SK-N-SH treated with all-trans-retinoic acid at 6 μM for 48 hours (cell line): Measurements from ENCODE around the gene ASB13.
A peak's percentile ranks its signal among the peaks of the same experiment; 100 is the strongest.

Source experiments
- ATAC-seq: fragments of 200-7000 bp; cut with Tn5 transposase; 3 replicates; pipeline ENCODE4 v1.9.1; 2020; ENCODE audit warnings: mild to moderate bottlenecking, moderate library complexity
- CSRNP3 ChIP-seq: fragments of 250-450 bp; sonication (Bioruptor Pico); IDR thresholded peaks from 2 replicates; pipeline ENCODE4 v1.5.1; 2021; ENCODE audit warnings: mild to moderate bottlenecking, moderate library complexity
- ESRRG ChIP-seq: fragments of 250-450 bp; sonication (Bioruptor Pico); IDR thresholded peaks from 2 replicates; pipeline ENCODE4 v1.6.1; 2021; ENCODE audit warnings: mild to moderate bottlenecking
- GLIS3 ChIP-seq: fragments of 250-450 bp; sonication (Bioruptor Pico); IDR thresholded peaks from 2 replicates; pipeline ENCODE4 v1.5.0; 2020; ENCODE audit warnings: mild to moderate bottlenecking, moderate library complexity
- ISL1 ChIP-seq: fragments of 250-450 bp; sonication (Bioruptor Pico); IDR thresholded peaks from 2 replicates; pipeline ENCODE4 v2.1.2; 2022; ENCODE audit warnings: mild to moderate bottlenecking, moderate library complexity
- PATZ1 ChIP-seq: fragments of 250-450 bp; sonication (Bioruptor Pico); IDR thresholded peaks from 2 replicates; pipeline ENCODE4 v1.8.0; 2020; ENCODE audit warnings: mild to moderate bottlenecking, moderate library complexity, borderline replicate concordance
- POU6F1 ChIP-seq: fragments of 250-450 bp; sonication (Bioruptor Pico); IDR thresholded peaks from 2 replicates; pipeline ENCODE4 v1.8.0; 2021; ENCODE audit warnings: low read depth, mild to moderate bottlenecking, moderate library complexity, borderline replicate concordance
- RARB ChIP-seq: fragments of 250-450 bp; sonication (Bioruptor Pico); IDR thresholded peaks from 2 replicates; pipeline ENCODE4 v1.8.0; 2021; ENCODE audit warnings: mild to moderate bottlenecking, moderate library complexity
- SNAI2 ChIP-seq: fragments of 250-450 bp; sonication (Bioruptor Pico); IDR thresholded peaks from 2 replicates; pipeline ENCODE4 v1.5.0; 2020; ENCODE audit warnings: mild to moderate bottlenecking, moderate library complexity
- ZFP30 ChIP-seq: fragments of 450-650 bp; formaldehyde crosslinking; IDR thresholded peaks from 2 replicates; pipeline ENCODE4 v1.5.0; 2022; ENCODE audit warnings: mild to moderate bottlenecking, moderate library complexity
- ZNF565 ChIP-seq: fragments of 450-650 bp; formaldehyde crosslinking; conservative IDR thresholded peaks from 2 replicates; pipeline ENCODE4 v1.5.0; 2020; ENCODE audit warnings: low read depth, mild to moderate bottlenecking, moderate library complexity
- TF ChIP-seq, protein P1 (sequence below): fragments of 250-450 bp; sonication (Bioruptor Pico); IDR thresholded peaks from 2 replicates; pipeline ENCODE4 v1.5.1; 2020; ENCODE audit warnings: low read depth, mild to moderate bottlenecking, moderate library complexity
- TF ChIP-seq, protein P2 (sequence below): fragments of 250-450 bp; sonication (Bioruptor Pico); IDR thresholded peaks from 2 replicates; pipeline ENCODE4 v1.5.0; 2020; ENCODE audit warnings: mild to moderate bottlenecking, moderate library complexity

The ASB13 gene

DNA sequence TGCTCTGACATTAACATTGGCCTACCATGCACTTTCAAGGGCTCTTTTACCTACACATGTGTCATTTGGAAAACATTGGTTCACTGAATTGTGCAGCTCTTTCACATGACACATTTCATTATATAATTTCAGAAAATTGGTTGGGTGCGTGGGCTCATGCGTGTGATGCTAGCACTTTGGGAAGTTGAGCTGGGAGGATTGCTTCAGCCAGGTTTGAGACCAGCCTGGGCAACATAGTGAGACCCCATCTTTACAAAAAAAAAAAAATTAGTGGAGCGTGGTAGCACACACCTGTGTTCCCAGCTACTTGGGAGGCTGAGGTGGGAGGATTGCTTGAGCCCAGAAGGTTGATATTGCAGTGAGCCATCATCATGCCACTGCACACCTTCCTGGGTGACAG is 22.2 kb upstream of the ASB13 start:
- TF ChIP-seq, protein P1, sequence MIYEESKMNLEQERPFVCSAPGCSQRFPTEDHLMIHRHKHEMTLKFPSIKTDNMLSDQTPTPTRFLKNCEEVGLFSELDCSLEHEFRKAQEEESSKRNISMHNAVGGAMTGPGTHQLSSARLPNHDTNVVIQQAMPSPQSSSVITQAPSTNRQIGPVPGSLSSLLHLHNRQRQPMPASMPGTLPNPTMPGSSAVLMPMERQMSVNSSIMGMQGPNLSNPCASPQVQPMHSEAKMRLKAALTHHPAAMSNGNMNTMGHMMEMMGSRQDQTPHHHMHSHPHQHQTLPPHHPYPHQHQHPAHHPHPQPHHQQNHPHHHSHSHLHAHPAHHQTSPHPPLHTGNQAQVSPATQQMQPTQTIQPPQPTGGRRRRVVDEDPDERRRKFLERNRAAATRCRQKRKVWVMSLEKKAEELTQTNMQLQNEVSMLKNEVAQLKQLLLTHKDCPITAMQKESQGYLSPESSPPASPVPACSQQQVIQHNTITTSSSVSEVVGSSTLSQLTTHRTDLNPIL (CRISPR knock-in tag) = no peak
- TF ChIP-seq, protein P2, sequence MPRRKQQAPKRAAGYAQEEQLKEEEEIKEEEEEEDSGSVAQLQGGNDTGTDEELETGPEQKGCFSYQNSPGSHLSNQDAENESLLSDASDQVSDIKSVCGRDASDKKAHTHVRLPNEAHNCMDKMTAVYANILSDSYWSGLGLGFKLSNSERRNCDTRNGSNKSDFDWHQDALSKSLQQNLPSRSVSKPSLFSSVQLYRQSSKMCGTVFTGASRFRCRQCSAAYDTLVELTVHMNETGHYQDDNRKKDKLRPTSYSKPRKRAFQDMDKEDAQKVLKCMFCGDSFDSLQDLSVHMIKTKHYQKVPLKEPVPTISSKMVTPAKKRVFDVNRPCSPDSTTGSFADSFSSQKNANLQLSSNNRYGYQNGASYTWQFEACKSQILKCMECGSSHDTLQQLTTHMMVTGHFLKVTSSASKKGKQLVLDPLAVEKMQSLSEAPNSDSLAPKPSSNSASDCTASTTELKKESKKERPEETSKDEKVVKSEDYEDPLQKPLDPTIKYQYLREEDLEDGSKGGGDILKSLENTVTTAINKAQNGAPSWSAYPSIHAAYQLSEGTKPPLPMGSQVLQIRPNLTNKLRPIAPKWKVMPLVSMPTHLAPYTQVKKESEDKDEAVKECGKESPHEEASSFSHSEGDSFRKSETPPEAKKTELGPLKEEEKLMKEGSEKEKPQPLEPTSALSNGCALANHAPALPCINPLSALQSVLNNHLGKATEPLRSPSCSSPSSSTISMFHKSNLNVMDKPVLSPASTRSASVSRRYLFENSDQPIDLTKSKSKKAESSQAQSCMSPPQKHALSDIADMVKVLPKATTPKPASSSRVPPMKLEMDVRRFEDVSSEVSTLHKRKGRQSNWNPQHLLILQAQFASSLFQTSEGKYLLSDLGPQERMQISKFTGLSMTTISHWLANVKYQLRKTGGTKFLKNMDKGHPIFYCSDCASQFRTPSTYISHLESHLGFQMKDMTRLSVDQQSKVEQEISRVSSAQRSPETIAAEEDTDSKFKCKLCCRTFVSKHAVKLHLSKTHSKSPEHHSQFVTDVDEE (CRISPR knock-in tag) = no peak
- no peak for TF ChIP-seq ESRRG
- no peak for ATAC-seq

- ATAC-seq = peak; percentile 34
- TF ChIP-seq CSRNP3 (CRISPR knock-in tag) = no peak
- TF ChIP-seq, all 23 proteins: peak for 0
Measured at GRCh38 chr10:5685764-5686240, 19.4 kb upstream of the ASB13 start.

DNA sequence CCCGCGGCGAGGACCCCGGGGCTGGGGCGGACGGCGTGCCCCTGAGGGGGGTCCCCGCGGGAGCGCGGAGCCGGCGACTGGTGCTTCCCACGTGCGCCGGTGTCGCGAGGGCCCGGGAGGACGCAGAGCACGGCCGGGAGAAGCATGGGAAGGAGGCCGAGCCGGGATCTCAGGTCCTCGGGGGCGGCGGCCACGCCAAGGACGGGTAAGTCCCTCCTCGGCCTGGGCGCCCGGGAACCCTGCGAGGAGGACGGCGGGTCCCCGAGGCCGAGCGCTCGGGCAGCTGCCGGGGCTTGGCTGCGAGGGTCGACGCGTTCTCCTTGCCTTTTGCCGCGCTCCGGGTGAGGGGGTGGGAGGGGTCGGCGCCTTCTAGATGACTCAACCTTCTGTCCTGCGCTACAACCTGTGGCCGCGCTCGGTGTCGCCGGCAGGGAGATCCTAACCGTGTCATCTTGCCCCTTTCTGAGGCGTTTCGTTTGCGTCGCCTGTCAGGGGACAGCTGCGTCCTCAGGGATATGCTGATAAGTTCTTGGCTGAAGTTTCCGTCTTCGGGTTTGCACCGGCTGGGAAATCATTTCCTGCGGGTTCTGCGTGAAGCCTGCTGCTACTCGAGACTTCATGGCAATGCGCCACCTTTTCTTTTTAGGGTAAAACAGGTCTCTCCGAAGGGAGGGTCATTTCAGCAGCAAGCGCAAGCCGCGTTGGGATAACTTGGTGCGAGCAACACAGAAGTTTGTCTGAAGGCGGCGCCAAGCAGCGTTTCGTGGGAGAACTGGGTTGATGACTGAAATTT is 18.8 kb upstream of the ASB13 start:
- peak; percentile 82 for ATAC-seq

More for the DNA sequence above, 18.8 kb upstream of the ASB13 start:
- TF ChIP-seq RARB (CRISPR knock-in tag) (no peak), PATZ1 (CRISPR knock-in tag) (no peak), ESRRG (no peak), SNAI2 (CRISPR knock-in tag) (no peak), POU6F1 (no peak), ZNF565 (CRISPR knock-in tag) (no peak), ISL1 (CRISPR knock-in tag) (no peak), ZFP30 (CRISPR knock-in tag) (no peak), GLIS3 (CRISPR knock-in tag) (no peak)
- TF ChIP-seq, protein P2 (CRISPR knock-in tag) = no peak
- TF ChIP-seq, protein P1 (CRISPR knock-in tag) = no peak
- TF ChIP-seq, all 23 proteins: peak for 0
